HG03378 (cell line): ENCODE measurements around the gene C11orf16.
"Not testable (repeated sequence)": the region's sequence is repeated elsewhere in the genome, so short reads cannot be mapped to it uniquely, and the experiment has no call there.

Experiments used
- ATAC-seq: cut with Tn5 transposase; IDR thresholded peaks from one replicate; pipeline ENCODE4 v1.9.1; 2021; ENCODE audit warnings: mild to moderate bottlenecking, moderate library complexity; ENCODE audit not compliant: unreplicated experiment

C11orf16 gene

DNA sequence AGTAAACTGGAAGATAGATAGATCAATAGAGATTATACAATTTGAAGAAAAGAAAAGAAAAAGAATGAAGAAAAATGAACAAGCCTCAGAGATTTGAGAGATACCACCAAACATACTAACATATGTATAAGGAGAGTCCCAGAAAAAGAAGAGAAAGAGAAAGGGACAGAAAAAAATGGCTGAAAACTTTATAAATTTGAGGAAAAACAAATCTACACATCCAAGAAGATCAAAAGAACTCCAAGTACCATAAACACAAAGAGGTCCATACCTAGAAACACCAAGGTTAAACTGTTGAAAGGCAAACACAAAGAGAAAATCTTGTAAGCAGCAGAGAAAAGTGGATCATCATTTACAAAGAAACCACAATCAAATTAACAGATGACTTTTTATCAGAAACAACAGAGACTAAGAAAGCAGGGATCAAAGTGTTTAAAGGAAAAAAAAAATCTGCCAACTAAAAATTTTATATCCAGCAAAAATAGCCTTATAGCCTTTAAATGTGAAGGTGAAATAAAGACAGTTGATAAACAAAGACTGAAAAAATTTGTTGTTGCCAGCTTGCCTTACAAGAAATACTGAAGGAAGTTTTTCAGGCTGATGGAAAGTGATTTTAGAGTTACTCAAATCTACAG, 33.5 kb downstream of the C11orf16 start:
- no peak for ATAC-seq

DNA sequence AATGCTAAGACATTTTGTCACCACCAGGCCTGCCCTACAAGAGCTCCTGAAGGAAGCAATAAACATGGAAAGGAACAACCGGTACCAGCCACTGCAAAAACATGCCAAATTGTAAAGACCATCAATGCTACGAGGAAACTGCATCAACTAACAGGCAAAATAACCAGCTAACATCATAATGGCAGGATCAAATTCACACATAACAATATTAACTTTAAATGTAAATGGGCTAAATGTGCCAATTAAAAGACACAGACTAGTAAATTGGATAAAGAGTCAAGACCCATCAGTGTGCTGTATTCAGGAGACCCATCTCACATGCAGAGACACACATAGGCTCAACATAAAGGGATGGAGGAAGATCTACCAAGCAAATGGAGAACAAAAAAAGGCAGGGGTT, 41.6 kb downstream of the C11orf16 start:
- ATAC-seq = not testable (repeated sequence)

DNA sequence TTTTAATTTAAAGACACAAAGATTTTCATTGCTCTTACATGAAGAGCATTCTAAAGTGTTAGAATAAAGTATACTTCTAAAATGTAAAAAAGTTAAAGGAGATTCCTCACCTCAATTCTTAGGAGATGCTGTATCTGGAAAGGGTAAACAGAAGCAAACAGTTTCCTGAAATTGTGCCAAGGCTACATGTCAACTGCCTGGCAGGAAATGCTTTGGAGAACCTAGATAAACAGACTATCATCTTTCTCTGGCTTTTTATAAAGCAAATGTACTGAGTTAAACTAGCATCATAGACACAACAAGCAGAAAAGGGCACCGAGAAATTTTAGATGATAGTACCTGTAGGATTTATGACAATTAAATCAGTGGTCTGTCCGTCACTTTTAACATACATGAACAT, 46.4 kb downstream of the C11orf16 start:
- ATAC-seq = no peak

DNA sequence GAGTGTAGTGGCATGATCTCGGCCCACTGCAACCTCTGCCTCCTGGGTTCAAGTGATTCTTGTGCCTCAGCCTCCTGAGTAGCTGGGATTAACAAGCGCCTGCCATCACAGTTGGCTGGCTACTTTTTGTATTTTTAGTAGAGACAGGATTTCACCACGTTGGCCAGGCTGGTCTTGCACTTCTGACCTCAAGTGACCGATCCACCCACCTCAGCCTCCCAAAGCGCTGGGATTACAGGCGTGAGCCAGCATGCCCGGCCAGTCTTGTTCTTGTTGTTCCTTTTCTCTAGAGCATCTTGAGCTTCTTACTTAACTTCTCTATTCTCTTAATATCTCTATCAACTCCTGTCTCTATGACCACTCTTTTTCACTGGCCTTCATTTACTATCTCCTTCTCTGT, 51.2 kb downstream of the C11orf16 start:
- ATAC-seq = not testable (repeated sequence)

DNA sequence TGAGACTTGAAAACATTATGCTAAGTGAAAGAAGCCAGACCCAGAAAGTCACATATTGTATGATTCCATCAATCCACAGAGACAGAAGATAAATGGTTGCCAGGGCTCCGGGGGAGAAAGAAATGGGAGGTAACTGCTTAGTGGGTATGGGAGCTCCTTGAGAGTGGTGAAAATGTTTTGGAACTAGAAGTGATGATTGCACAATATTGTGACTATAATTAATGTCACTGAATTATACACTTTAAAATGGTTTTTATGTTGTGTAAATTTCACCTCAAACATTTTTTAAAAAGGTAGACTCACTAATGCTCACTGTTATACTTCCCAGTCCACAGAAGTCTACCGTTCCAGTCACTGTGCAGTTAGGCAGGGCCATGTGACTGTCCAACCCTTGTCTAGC, 54.0 kb downstream of the C11orf16 start:
- ATAC-seq = no peak

DNA sequence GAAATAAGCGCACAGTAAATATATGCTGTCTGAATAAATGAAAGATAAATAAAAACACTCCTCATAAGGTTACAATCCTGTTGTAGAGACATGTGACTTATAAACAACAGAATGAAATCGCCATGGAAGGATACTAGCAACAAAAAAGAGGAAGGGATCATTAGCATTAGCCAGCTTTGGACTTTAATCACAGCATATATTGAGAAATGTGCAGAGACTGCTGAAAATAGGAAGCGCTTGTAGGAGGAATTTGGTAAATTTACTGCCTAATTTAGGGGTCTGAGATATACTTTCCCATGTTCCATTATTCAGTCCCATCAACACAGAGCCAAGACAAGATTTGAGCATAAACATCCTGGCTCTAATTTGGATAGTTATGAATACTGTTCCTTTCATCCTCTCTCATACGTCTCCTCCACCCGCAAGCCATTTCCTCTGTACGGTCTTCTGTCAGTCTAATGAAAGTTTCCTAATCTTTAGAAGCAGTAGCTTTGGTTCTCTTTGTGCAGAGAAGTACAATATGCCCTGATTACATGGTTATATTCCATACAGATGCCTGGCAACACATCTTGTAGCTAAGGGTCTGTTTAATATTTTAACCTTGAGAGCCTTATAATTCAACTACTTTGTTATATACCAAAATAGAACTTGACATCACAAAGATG, 58.9 kb downstream of the C11orf16 start:
- ATAC-seq = no peak

DNA sequence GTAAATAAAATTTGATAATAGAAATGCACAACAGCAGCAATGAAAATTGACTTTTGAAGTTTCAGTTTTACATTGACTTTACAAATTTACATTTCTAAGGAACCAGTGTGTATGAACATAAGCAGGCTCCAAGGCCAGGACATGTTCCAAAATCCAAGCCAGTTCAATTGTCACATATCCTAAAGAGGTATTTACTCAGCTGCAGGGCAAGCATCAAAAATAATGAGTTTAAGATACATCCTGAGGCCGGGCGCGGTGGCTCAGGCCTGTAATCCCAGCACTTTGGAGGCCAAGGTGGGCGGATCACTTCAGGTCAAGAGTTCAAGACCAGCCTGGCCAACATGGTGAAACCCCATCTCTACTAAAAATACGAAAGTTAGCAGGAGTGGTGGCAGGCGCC, 60.8 kb downstream of the C11orf16 start:
- ATAC-seq = no peak

DNA sequence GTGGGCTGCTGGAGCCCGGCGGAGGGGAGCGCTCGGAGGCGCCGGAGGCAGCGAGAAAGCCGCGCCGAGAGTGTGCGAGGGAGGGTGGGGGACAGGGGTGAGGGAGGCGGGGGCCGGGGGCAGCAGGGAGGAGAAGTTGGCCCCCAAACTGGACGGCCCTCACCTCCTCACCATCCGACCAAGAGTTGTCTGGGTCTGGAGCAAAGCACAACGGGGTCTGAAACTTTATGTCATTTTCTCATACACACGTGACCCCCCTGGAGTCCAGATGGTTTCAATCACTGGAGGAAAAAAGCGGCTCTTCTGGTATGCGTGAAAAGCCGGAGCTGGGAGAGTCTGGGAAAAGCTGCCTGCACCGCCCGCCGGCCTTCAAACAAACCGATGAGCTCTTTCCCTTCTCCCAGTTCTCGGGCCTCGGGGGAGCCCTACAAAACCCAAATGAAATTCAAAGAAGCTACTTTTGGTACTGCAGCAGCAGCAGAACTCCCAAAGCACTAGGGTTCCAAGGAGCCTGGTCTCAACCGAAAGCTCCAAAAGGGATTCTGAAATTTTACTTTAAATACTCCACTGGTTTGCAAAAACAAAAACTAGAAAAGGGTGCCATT, 61.5 kb downstream of the C11orf16 start:
- ATAC-seq = no peak

DNA sequence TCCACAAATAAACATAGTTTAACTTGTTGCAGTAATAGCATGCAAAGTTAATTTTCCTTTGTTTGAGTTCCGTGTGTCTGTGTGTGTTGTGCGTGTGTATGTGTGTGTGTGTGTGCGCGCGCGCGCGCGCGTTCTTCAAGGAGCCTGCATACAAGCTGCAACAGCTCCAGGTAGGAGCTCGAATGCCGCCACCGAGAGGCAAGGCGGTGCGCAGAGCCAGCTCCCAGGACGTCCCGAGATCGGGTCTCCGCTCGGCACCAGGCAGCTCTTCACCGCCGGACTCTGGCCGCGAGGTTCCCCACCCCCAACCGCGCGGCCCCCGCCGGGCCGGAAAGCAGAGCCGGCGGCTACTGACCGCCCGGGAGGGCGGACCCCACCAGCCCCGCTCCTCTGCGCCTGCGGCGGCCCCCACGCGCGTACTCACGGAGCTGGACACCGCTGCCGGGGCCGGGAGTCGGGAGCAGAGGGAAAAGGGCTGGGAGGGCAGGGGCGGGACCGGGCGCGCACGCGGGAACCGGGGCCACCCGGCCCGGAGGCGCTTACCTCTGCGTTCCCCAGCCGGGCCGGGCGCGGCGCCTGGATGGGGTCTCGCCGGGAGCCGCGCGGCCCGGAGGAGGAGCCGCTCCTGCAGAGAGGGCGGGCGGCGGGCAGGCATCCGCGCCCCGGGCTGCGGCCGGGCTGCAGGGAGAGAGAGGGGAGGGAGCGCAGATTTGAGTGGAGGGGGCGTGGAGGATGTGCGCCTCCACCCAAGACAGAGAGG, 62.2 kb downstream of the C11orf16 start:
- no peak for ATAC-seq
